ENCODE data around the gene TTC33.
"Not testable (repeated sequence)": the region's sequence is repeated elsewhere in the genome, so short reads cannot be mapped to it uniquely, and the experiment has no call there.

Gene TTC33

DNA sequence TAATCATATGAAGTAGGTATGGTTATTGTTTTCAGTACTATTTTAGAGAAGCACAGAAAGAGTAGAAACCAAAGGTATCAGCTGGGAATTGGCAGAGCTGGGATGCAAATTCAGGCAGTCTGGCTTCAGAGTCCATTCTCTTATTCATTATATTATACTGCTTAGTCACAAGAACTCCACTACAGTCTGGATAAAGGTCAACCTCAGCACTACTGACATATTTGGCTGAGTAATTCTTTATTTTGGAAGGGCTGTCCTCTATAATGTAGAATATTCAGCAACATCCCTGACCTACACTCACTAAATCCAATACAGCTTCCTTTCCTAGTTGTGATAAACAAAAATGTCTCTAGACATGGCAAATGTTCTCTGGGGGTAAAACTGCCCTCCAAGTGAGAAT is 38.5 kb downstream of the TTC33 start:
- no peak for DNase-seq (ENCODE audit: low spot score)

- DNase-seq (ENCODE audit: low spot score) = no peak
Measured at GRCh38 chr5:40716590-40716989, 39.2 kb downstream of the TTC33 start.

DNA sequence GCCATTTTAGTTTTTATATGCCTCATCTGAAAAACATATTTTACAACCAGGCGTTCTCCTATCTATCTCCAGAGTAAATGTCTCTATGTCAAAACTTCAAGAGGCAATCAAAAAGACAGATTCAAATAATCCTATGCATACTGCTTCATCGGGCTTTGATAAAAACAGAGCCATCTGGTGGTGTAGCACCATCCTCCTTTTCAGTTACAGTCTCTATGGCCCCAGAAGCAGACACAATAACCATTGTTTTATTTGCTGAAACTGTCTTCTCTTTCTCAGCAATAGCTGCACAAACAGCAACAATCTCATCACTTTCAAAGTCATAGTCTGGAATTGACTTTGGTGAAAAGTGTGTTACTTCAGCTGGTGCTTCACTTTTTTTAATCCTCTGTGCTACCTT is 39.8 kb downstream of the TTC33 start:
- DNase-seq (ENCODE audit: low spot score) = no peak

GRCh38 chr5:40714001-40714400 is 41.8 kb downstream of the TTC33 start:
- DNase-seq (ENCODE audit: low spot score) = no peak

GRCh38 chr5:40710575-40710974 is 45.2 kb downstream of the TTC33 start:
- not testable (repeated sequence) for DNase-seq (ENCODE audit: low spot score)

GRCh38 chr5:40705484-40705883 is 50.3 kb downstream of the TTC33 start:
- DNase-seq (ENCODE audit: low spot score) = not testable (repeated sequence)

- not testable (repeated sequence) for DNase-seq (ENCODE audit: low spot score)
Measured at GRCh38 chr5:40702027-40702426, 53.7 kb downstream of the TTC33 start.

GRCh38 chr5:40700116-40700782 is 55.5 kb downstream of the TTC33 start:
- DNase-seq (ENCODE audit: low spot score) = no peak

DNA sequence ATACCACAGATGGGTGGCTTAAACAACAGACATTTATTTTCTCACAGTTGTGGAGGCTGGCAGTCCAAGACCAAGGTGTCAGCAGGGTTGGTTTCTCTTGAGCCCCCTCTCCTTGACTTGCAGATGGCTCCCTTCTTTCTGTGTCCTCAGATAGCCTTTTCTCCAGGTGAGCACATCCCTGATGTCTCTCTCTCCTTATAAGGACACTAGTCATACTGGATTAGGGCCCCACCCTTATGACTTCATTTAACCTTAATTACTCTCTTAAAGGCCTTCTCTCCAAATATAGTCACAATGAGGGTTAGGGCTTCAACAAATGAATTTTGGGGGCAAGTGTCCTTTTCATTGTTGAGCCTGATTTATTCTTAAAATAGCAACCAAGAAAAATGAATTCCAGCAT is 61.3 kb downstream of the TTC33 start:
- DNase-seq (ENCODE audit: low spot score) = no peak

- DNase-seq (ENCODE audit: low spot score) = no peak
Measured at GRCh38 chr5:40691894-40692293, 63.9 kb downstream of the TTC33 start.

GRCh38 chr5:40690267-40690666 is 65.5 kb downstream of the TTC33 start:
- DNase-seq (ENCODE audit: low spot score) = no peak

- DNase-seq (ENCODE audit: low spot score) = no peak
Measured at GRCh38 chr5:40689438-40689837, 66.3 kb downstream of the TTC33 start.

DNA sequence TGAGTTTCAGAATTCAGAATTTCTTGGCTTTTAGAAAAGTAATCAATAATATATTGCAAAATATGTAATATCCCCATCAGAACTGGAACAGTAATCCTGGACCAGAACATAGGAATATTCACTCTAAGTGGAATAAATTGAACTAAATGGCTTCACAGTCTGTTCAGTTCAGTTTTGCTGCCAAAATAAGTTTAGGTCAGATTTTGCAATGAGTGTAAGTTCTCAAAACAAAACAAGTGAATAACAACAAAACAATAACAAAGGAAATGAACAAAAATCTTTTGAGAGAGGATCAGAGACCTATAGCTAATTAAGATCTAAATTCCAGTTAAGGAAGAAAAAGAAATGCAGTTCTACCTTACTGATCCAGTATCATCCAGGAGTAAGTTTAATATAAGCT is 66.8 kb downstream of the TTC33 start:
- DNase-seq (ENCODE audit: low spot score) = no peak

GRCh38 chr5:40688127-40688761 is 67.5 kb downstream of the TTC33 start:
- DNase-seq (ENCODE audit: low spot score) = peak; percentile 85

DNA sequence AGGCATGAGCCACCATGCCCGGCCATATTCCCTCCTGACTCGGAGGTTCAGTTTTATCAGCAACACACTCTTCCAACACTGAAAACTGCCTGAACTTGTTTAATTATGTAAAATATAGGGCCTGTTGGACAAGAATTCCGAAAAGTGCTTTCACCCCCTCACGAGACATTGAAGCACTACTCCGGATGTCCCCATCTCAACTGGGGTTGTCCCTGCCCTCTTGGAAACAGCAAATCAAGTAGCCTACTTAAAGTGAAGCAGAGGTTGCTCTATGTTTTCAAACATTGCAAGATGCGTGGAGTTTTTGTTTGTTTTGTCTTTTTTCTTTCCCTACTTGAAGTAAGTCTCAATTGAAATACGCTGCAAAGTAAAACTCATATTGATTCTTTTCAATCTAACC is 68.4 kb downstream of the TTC33 start:
- no peak for DNase-seq (ENCODE audit: low spot score)

DNA sequence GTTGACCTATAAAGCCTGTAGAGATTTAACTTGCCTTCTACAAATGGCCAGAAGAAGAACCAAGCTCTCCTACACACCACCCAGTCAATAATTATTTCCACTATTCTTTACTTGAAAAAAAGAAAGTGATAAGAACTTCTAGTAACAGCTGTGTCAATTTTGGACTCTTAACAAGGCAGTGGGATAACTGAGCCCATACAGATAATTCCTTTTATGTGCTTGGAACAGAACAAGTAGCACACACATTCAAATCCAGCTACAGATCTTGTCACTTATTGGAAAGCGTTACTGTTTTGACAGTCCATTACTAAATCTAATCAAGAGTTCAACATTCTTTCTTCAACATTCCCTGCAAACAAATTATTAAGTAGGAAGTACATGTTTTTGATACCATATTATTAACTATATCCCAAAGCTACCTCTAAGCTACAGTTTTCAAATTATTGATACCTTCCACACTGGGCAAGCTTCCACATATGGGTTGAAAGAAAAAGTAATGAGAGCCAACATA is 69.7 kb downstream of the TTC33 start:
- no peak for DNase-seq (ENCODE audit: low spot score)

GRCh38 chr5:40685193-40685592 is 70.6 kb downstream of the TTC33 start:
- no peak for DNase-seq (ENCODE audit: low spot score)

GRCh38 chr5:40683305-40683704 is 72.5 kb downstream of the TTC33 start:
- no peak for DNase-seq (ENCODE audit: low spot score)

GRCh38 chr5:40682154-40683017 is 73.4 kb downstream of the TTC33 start:
- no peak for DNase-seq (ENCODE audit: low spot score)

DNA sequence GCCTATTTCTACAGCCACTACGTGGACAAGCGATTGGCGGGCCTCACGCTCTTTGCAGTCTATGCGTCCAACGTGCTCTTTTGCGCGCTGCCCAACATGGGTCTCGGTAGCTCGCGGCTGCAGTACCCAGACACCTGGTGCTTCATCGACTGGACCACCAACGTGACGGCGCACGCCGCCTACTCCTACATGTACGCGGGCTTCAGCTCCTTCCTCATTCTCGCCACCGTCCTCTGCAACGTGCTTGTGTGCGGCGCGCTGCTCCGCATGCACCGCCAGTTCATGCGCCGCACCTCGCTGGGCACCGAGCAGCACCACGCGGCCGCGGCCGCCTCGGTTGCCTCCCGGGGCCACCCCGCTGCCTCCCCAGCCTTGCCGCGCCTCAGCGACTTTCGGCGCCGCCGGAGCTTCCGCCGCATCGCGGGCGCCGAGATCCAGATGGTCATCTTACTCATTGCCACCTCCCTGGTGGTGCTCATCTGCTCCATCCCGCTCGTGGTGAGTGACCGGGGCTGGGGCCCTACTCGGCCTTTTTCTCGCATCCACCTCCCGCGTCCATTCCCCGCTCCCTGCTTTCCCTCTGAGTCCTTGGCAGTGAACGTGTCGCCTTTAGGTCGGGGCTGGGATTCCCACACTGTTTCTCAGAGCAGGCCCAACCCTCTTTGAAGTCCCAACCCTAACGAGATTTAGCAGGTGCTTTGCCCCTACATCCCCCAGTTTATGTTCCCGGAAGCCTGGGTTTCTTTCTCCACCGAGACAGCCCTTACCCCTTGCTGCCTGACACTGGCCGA is 74.2 kb downstream of the TTC33 start:
- DNase-seq (ENCODE audit: low spot score) = no peak

DNA sequence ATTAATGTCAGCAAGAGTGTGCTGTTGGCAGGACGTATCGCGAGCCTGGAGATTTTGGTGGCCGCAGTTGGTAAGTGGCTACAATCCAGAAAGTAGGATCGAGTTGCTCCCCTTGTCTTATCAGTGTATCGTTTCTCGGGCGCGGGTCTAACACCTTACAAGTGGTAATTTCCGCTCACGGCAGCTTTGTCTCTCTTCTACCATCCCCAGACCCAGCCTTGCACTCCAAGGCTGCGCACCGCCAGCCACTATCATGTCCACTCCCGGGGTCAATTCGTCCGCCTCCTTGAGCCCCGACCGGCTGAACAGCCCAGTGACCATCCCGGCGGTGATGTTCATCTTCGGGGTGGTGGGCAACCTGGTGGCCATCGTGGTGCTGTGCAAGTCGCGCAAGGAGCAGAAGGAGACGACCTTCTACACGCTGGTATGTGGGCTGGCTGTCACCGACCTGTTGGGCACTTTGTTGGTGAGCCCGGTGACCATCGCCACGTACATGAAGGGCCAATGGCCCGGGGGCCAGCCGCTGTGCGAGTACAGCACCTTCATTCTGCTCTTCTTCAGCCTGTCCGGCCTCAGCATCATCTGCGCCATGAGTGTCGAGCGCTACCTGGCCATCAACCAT is 74.9 kb downstream of the TTC33 start:
- DNase-seq (ENCODE audit: low spot score) = no peak
